Fibroblast of lung (primary cell): ENCODE results near the gene XPNPEP2.

Experiments used
- CTCF ChIP-seq, 2 donors: IDR thresholded peaks in 1 of 2; conservative IDR thresholded peaks in 1 of 2; 1 replicate in 1 of 2; 2 replicates in 1 of 2; pipeline ENCODE4 v1.5.1; 2011 to 2012; ENCODE audit warnings: low read length in 2 of 2, control low read depth in 1 of 2, inconsistent platforms in 1 of 2, low read depth in 1 of 2, mild to moderate bottlenecking in 1 of 2
- EZH2 ChIP-seq: IDR thresholded peaks from 2 replicates; pipeline ENCODE4 v1.5.1; 2012; ENCODE audit warnings: low read length, control low read depth, mild to moderate bottlenecking; ENCODE audit errors: missing control alignments

- TF ChIP-seq CTCF (conservative IDR thresholded peaks at IDR 0.05 in 1 of 2, IDR thresholded peaks at IDR 0.05 in 1 of 2; ENCODE audit: low read depth in 1 of 2, low read length in 2 of 2) (no peak), EZH2 (no peak)
Measured at GRCh38 chrX:129779086-129779672, 40.4 kb downstream of the XPNPEP2 start.
